Right cardiac atrium (tissue), 5 donors: ENCODE data around the gene XRCC3. TPM values are rescaled to one million over a fixed set of nuclear protein-coding genes. Genes with fewer than 3 reads are reported as not detected.

Source experiments
- polyA plus RNA-seq: library from polyadenylated mRNA; stranded (reverse); fragments of 200-250 nt; gene quantifications from one replicate; pipeline ENCODE4 v1.2.3, GENCODE V29; 2013
- total RNA-seq, 4 donors: library from RNA; stranded (reverse); fragmentation: NEBNext Ultra II Directional; extraction: Animal tissue kit (Norgen Biotek cat#: 25700); gene quantifications; one replicate each; pipeline ENCODE4 v1.2.1, GENCODE V29; 2021
- donor health status: healthy with polysubstance abuse.
- donor health status: DM: no; HTN: yes; CAD: no.
- donor health status: DM: no; HTN: no; CAD: no.
- donor health status: DM: no; HTN: yes; CAD: no; lungs with severe emphysema.
- donor health status: DM: yes; HTN: yes; CAD: no.

XRCC3 gene
- total and polyA plus RNA-seq, 5 donors: 2.1 to 5.6 (median 2.3) TPM

Other genes starting within 250 kb of the XRCC3 start
- 100 to 1,000 TPM; 478 to 697 (median 542) TPM for gene CKB, start 192.6 kb downstream of the XRCC3 start, total RNA-seq
- gene CKB, start 192.6 kb downstream of the XRCC3 start, polyA plus RNA-seq: 843 TPM
- gene TRMT61A, start 186.3 kb downstream of the XRCC3 start, total RNA-seq: 1 to 10 TPM; 4.8 to 6.9 (median 6.5) TPM
- 6.2 TPM for gene TRMT61A, start 186.3 kb downstream of the XRCC3 start, polyA plus RNA-seq
- 10 to 100 TPM; 18.9 to 23.6 (median 19.5) TPM for gene BAG5, start 152.8 kb downstream of the XRCC3 start, total RNA-seq
- gene BAG5, start 152.8 kb downstream of the XRCC3 start, polyA plus RNA-seq: 7.7 TPM
- 10 to 100 TPM; 33.8 to 43.5 (median 41.7) TPM for gene COA8, start 152.5 kb downstream of the XRCC3 start, total RNA-seq
- 60.8 TPM for gene COA8, start 152.5 kb downstream of the XRCC3 start, polyA plus RNA-seq
- 100 to 1,000 TPM; 110 to 137 (median 129) TPM for gene KLC1, start 86.2 kb downstream of the XRCC3 start, total RNA-seq
- gene KLC1, start 86.2 kb downstream of the XRCC3 start, polyA plus RNA-seq: 112 TPM
- 10 to 100 TPM; 42.0 to 61.0 (median 52.4) TPM for gene ZFYVE21, start 359 bp upstream of the XRCC3 start, total RNA-seq
- gene ZFYVE21, start 359 bp upstream of the XRCC3 start, polyA plus RNA-seq: 66.8 TPM
- 100 to 1,000 TPM; 102 to 158 (median 117) TPM for gene PPP1R13B, start 132.1 kb upstream of the XRCC3 start, total RNA-seq
- 50.1 TPM for gene PPP1R13B, start 132.1 kb upstream of the XRCC3 start, polyA plus RNA-seq
- gene TDRD9, start 213.0 kb upstream of the XRCC3 start, total RNA-seq: 10 to 100 TPM in 2 of 4 donors, 1 to 10 TPM in 2; 8.3 to 20.2 (median 12.9) TPM
- 10.7 TPM for gene TDRD9, start 213.0 kb upstream of the XRCC3 start, polyA plus RNA-seq
- gene RD3L, start 227.1 kb upstream of the XRCC3 start, total RNA-seq: 10 to 100 TPM; 11.2 to 32.1 (median 23.4) TPM
- 39.6 TPM for gene RD3L, start 227.1 kb upstream of the XRCC3 start, polyA plus RNA-seq